Transverse colon (tissue), 4 donors: ENCODE results near the gene NME9. TPM values are rescaled to one million over a fixed set of nuclear protein-coding genes. Genes with fewer than 3 reads are reported as not detected.

Source experiments
- DNase-seq: peaks from one replicate; pipeline ENCODE4 v3.0.0-alpha.2; 2019
- H3K27ac ChIP-seq, 4 donors: fragments of 200-600 bp; sonication (generic); 2 replicates each; pipeline ENCODE4 v1.5.1; 2016 to 2018; ENCODE audit warnings: inconsistent platforms in 4 of 4
- H3K27me3 ChIP-seq: fragments of 200-600 bp; sonication (generic); 2 replicates; pipeline ENCODE4 v1.5.1; 2017; ENCODE audit warnings: inconsistent platforms
- H3K36me3 ChIP-seq, 4 donors: fragments of 200-600 bp; sonication (generic); 2 replicates each; pipeline ENCODE4 v1.5.1; 2017 to 2019; ENCODE audit warnings: inconsistent platforms in 4 of 4
- H3K4me1 ChIP-seq, 4 donors: fragments of 200-600 bp; sonication (generic); 2 replicates each; pipeline ENCODE4 v1.5.1; 2017 to 2020; ENCODE audit warnings: inconsistent platforms in 4 of 4
- H3K4me3 ChIP-seq, 4 donors: fragments of 200-600 bp; sonication (generic); 1 replicate in 1 of 4; 2 replicates in 3 of 4; pipeline versions ENCODE4 v1.5.1 to v1.6.1; 2017 to 2019; ENCODE audit warnings: inconsistent platforms in 4 of 4
- H3K9me3 ChIP-seq, 2 donors: fragments of 200-600 bp; sonication (generic); 2 replicates each; pipeline ENCODE4 v1.5.1; 2017 to 2019; ENCODE audit warnings: inconsistent platforms in 2 of 2
- CTCF ChIP-seq, 5 experiments: fragments of 200-600 bp in 3 of 5; fragments of 450-650 bp in 2 of 5; sonication (generic) in 3 of 5; IDR thresholded peaks; 1 replicate in 2 of 5; 2 replicates in 3 of 5; pipeline ENCODE4 v1.5.1; 2016 to 2017; ENCODE audit warnings: antibody characterized with exemption in 5 of 5, inconsistent platforms in 3 of 5, mild to moderate bottlenecking in 2 of 5, moderate library complexity in 1 of 5
- EP300 ChIP-seq: sonication (generic); formaldehyde crosslinking; IDR thresholded peaks from one replicate; pipeline ENCODE4 v1.6.1; 2017; ENCODE audit warnings: antibody characterized with exemption, low read depth
- POLR2A ChIP-seq: fragments of 450-650 bp; IDR thresholded peaks from one replicate; pipeline ENCODE4 v1.6.1; 2016; ENCODE audit warnings: antibody characterized with exemption, mild to moderate bottlenecking, moderate library complexity
- POLR2AphosphoS5 ChIP-seq, 3 donors: sonication (generic); formaldehyde crosslinking; IDR thresholded peaks; one replicate each; pipeline ENCODE4 v1.6.1; 2016; ENCODE audit warnings: antibody characterized with exemption in 3 of 3
- WGBS, 2 donors: methylation state at CpG; one replicate each; pipeline ENCODE4 v1.1.5; 2018; ENCODE audit warnings: low coverage in 1 of 2; 5-methylcytosine and 5-hydroxymethylcytosine counted together
- in situ Hi-C, 4 donors: fragments of 200-750 bp; cut with MboI; loops; one replicate each; pipeline versions ENCODE4 v1.15.0 to v1.15.1; 2017; ENCODE audit warnings: low sequenced_read_pairs in 3 of 4, low pct_ligation_motif_present in 1 of 4, low pct_unique_long_range_greater_than_20kb in 1 of 4
- intact Hi-C: fragments of 100-400 bp; cut with DNase I; formaldehyde crosslinking; loops from one replicate; pipeline ENCODE4 v1.15.1; 2023; ENCODE audit warnings: low total_unique reads
- total RNA-seq, 4 donors: library from RNA; depleted of rRNA; stranded (reverse); fragments of >200 nt; gene quantifications; one replicate each; pipeline ENCODE4 v1.1.0, GENCODE V29; 2016

Gene NME9
- total RNA-seq, 4 donors from 2014 or later: not detected

- no peak overlapping the region for H3K4me3 ChIP-seq
- intact Hi-C loops (no loop called here), in situ Hi-C loops (no loop called here)
- H3K27me3 ChIP-seq: no peaks in the 10 kb centered on the region
- no peaks in the 10 kb centered on the region for H3K9me3 ChIP-seq
- DNase-seq: no peak
- no peak for TF ChIP-seq POLR2AphosphoS5 (IDR thresholded peaks at IDR 0.05)
- TF ChIP-seq CTCF (IDR thresholded peaks at IDR 0.05): no peak
- no peak for TF ChIP-seq EP300
- TF ChIP-seq POLR2A: no peak
- H3K27ac ChIP-seq: no peak overlapping the region
- no peaks in the 10 kb centered on the region for H3K36me3 ChIP-seq
- peaks cover 0 to 13% (median 8%) of the 10 kb centered on the region in 4 donors for H3K4me1 ChIP-seq
Observed at GRCh38 chr3:138325990-138326389, 3.7 kb downstream of the NME9 start.

DNA sequence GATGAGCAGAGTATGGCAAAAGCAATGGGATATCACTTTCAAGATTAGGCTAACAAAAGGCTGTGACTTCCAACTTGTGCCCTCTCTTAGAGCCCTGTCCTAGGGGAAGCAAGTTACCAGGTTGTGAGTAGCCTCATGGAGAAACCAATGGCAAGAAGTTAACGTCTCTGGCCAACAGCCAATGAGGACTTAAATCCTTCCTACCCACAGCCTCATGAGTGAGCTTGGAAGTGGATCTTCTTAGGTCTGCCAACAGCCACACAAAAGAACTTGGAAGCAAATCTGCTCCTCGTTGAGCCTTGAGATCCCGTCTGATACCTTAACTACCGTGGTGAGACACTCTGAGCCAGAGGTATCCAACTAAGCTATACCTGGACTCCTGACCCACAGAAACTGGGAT is 5.7 kb downstream of the NME9 start:
- Histone ChIP-seq H3K9me3 (no peaks in the 10 kb centered on the region), H3K27ac (no peak overlapping the region), H3K27me3 (no peaks in the 10 kb centered on the region), H3K4me3 (no peak overlapping the region), H3K36me3 (no peaks in the 10 kb centered on the region), H3K4me1 (peaks cover 0 to 7% (median 4%) of the 10 kb centered on the region in 4 donors)
- TF ChIP-seq CTCF (IDR thresholded peaks at IDR 0.05): no peak
- no peak for TF ChIP-seq POLR2A
- TF ChIP-seq POLR2AphosphoS5 (IDR thresholded peaks at IDR 0.05): no peak
- TF ChIP-seq EP300: no peak
- 80% methylated on average over 4 of the region's 4 CpGs; no CpG with 5 or more reads in 1 of the 2 donors for WGBS, 2 donors
- DNase-seq: no peak
- intact Hi-C loops: no loop called here
- in situ Hi-C loops: no loop called here

DNA sequence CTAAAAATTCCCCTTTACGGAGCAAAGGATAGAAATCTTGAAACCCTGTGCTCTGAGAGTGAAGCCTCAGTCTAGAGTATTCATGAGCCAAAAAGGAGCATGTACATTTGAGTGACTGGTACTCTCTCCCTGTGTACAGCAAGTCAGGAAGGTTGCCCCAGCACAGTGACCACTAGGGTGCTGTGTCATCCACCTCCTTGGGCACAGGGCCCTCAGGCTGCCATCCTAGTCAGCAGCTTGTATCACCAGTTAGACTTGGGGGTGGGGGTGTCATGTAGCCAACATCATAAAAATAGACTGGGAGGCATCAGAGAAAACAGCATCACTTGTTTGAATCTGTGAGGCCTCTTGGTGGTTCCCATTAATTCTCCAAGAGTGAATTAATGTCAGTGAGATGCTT is 12.0 kb downstream of the NME9 start:
- DNase-seq: no peak
- Histone ChIP-seq H3K27me3 (no peaks in the 10 kb centered on the region), H3K27ac (no peak overlapping the region), H3K36me3 (no peaks in the 10 kb centered on the region), H3K9me3 (no peaks in the 10 kb centered on the region), H3K4me1 (no peaks in the 10 kb centered on the region), H3K4me3 (no peak overlapping the region)
- intact Hi-C loops (no loop called here), in situ Hi-C loops (no loop called here)
- TF ChIP-seq EP300 (no peak), POLR2A (no peak), POLR2AphosphoS5 (IDR thresholded peaks at IDR 0.05) (no peak), CTCF (IDR thresholded peaks at IDR 0.05) (no peak)
- 93 to 94% methylated on average over 1 of the region's 1 CpG for WGBS, 2 donors

GRCh38 chr3:138314751-138315150 is 14.9 kb downstream of the NME9 start:
- Histone ChIP-seq H3K36me3 (no peaks in the 10 kb centered on the region), H3K4me3 (no peak overlapping the region), H3K27ac (no peak overlapping the region), H3K9me3 (peaks cover 6 to 8% of the 10 kb centered on the region in 2 donors), H3K4me1 (no peaks in the 10 kb centered on the region), H3K27me3 (peaks cover 7% of the 10 kb centered on the region)
- no peak for TF ChIP-seq CTCF (IDR thresholded peaks at IDR 0.05)
- WGBS, 2 donors: 60% methylated on average over 1 of the region's 1 CpG; no CpG with 5 or more reads in 1 of the 2 donors
- DNase-seq: no peak
- intact Hi-C loops: no loop called here
- in situ Hi-C loops: no loop called here
